GM12874 (cell line): ENCODE data around the gene UBA1.

ENCODE experiments used
- CTCF ChIP-seq: IDR thresholded peaks from 2 replicates; pipeline ENCODE4 v1.5.1; 2011; ENCODE audit warnings: low read depth, mild to moderate bottlenecking, control low read depth, low read length, moderate library complexity; ENCODE audit not compliant: insufficient read depth

The UBA1 gene

GRCh38 chrX:47245156-47245555, 51.5 kb downstream of the UBA1 start:
- no peak for TF ChIP-seq CTCF

GRCh38 chrX:47247206-47247998, 53.8 kb downstream of the UBA1 start:
- no peak for TF ChIP-seq CTCF

- TF ChIP-seq CTCF, result no peak
Observed at GRCh38 chrX:47247999-47248320, 54.3 kb downstream of the UBA1 start.

GRCh38 chrX:47248576-47248975, 54.9 kb downstream of the UBA1 start:
- TF ChIP-seq CTCF, result no peak

- TF ChIP-seq CTCF, result no peak
Observed at GRCh38 chrX:47250017-47250347, 56.4 kb downstream of the UBA1 start.
